ENCODE data around the gene XYLT1.

DNA sequence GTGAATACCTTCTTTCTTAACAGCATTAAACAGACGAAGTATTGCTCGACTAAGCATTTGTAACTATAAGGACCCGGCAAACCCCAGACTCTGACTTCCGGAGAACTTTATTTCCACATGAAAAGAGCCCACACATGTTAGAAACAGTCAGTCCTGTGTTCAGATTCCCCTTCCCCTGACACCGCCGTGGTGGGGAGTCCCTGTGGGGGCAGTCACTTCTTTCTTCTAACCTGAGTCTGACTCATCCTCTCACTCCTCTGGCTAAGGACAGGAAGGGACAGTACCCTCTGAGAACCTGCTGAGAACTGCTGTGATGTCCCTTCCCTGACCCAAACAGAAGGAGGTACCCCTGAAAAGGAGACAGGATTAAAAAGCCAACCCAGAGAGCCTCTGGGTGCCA, 165.1 kb downstream of the XYLT1 start:
- TF ChIP-seq POLR2A (IDR thresholded peaks at IDR 0.05; ENCODE audit: low read depth, low read length) (no peak), CHD1 (IDR thresholded peaks at IDR 0.05; ENCODE audit: low read depth, low read length) (no peak), MAFK (IDR thresholded peaks at IDR 0.05; ENCODE audit: low read depth, low read length) (no peak), SMC3 (IDR thresholded peaks at IDR 0.05; ENCODE audit: low read depth, low read length) (no peak), RAD21 (IDR thresholded peaks at IDR 0.05; ENCODE audit: low read length) (no peak), RCOR1 (IDR thresholded peaks at IDR 0.05; ENCODE audit: insufficient replicate concordance, low read length) (no peak), RFX5 (IDR thresholded peaks at IDR 0.05; ENCODE audit: low read depth, low read length) (no peak)
- TF ChIP-seq, protein P1, sequence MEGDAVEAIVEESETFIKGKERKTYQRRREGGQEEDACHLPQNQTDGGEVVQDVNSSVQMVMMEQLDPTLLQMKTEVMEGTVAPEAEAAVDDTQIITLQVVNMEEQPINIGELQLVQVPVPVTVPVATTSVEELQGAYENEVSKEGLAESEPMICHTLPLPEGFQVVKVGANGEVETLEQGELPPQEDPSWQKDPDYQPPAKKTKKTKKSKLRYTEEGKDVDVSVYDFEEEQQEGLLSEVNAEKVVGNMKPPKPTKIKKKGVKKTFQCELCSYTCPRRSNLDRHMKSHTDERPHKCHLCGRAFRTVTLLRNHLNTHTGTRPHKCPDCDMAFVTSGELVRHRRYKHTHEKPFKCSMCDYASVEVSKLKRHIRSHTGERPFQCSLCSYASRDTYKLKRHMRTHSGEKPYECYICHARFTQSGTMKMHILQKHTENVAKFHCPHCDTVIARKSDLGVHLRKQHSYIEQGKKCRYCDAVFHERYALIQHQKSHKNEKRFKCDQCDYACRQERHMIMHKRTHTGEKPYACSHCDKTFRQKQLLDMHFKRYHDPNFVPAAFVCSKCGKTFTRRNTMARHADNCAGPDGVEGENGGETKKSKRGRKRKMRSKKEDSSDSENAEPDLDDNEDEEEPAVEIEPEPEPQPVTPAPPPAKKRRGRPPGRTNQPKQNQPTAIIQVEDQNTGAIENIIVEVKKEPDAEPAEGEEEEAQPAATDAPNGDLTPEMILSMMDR (conservative IDR thresholded peaks at IDR 0.05; ENCODE audit: low read depth, low read length) = no peak
